PC-9 (cell line): ENCODE data around the gene TMEM91. TPM values are rescaled to one million over a fixed set of nuclear protein-coding genes. Genes with fewer than 3 reads are reported as not detected.

ENCODE experiments used
- BruUV-seq: library from RNA; stranded (reverse); fragments of 400-500 nt; replicated peaks from 2 replicates; lab custom pipeline; 2021; lab: Mats Ljungman, UMichigan
- CTCF ChIA-PET: fragments of 300-600 bp; sonication (Branson Sonifier 250); formaldehyde crosslinking; loops from one replicate; lab custom pipeline; 2022; ENCODE audit warnings: antibody characterized with exemption; lab: Charles Lee
- POLR2A ChIA-PET: fragments of 300-600 bp; sonication (Branson Sonifier 250); formaldehyde crosslinking; loops from one replicate; lab custom pipeline; 2022; ENCODE audit warnings: antibody characterized with exemption; ENCODE audit not compliant: unreplicated experiment; lab: Charles Lee
- DNase-seq, 2 experiments: peaks; one replicate each; pipeline versions ENCODE4 v3.0.0 to v3.0.0-alpha.2; 2015 to 2022; ENCODE audit warnings: mixed read lengths in 1 of 2
- H2AFZ ChIP-seq: fragments of 200-600 bp; sonication (generic); 2 replicates; pipeline ENCODE4 v1.8.1; 2017; ENCODE audit warnings: antibody characterized with exemption
- H3F3A ChIP-seq: fragments of 200-600 bp; sonication (generic); 2 replicates; pipeline ENCODE4 v1.8.1; 2017; ENCODE audit warnings: antibody characterized with exemption, mild to moderate bottlenecking, low read depth; ENCODE audit not compliant: insufficient read depth
- H3K27ac ChIP-seq: fragments of 200-600 bp; sonication (generic); 2 replicates; pipeline ENCODE4 v1.6.1; 2016; ENCODE audit warnings: mixed run types
- H3K27me3 ChIP-seq: fragments of 200-600 bp; sonication (generic); 2 replicates; pipeline ENCODE4 v1.6.1; 2016; ENCODE audit warnings: low read depth, mixed run types; ENCODE audit not compliant: insufficient read depth
- H3K36me3 ChIP-seq: fragments of 200-600 bp; sonication (generic); 2 replicates; pipeline ENCODE4 v1.6.1; 2016; ENCODE audit warnings: low read depth, mixed run types
- H3K4me1 ChIP-seq: fragments of 200-600 bp; sonication (generic); replicated peaks from 2 replicates; pipeline ENCODE4 v1.6.1; 2016; ENCODE audit warnings: mixed run types; ENCODE audit not compliant: insufficient read depth
- H3K4me2 ChIP-seq: fragments of 200-600 bp; sonication (generic); 2 replicates; pipeline ENCODE4 v1.6.1; 2017; ENCODE audit warnings: mixed run types
- H3K4me3 ChIP-seq: fragments of 200-600 bp; sonication (generic); 2 replicates; pipeline ENCODE4 v1.6.1; 2016; ENCODE audit warnings: mixed run types
- H3K79me2 ChIP-seq: fragments of 200-600 bp; sonication (generic); 2 replicates; pipeline ENCODE4 v1.6.1; 2017; ENCODE audit warnings: low read depth, mixed run types
- H3K9me2 ChIP-seq: fragments of 200-600 bp; sonication (generic); 2 replicates; pipeline ENCODE4 v1.8.1; 2017; ENCODE audit warnings: mild to moderate bottlenecking; ENCODE audit not compliant: insufficient read depth
- H3K9me3 ChIP-seq: fragments of 200-600 bp; sonication (generic); 2 replicates; pipeline ENCODE4 v1.8.1; 2016; ENCODE audit warnings: low read depth; ENCODE audit not compliant: insufficient read depth
- H4K20me1 ChIP-seq: fragments of 200-600 bp; sonication (generic); 2 replicates; pipeline ENCODE4 v1.8.1; 2017; ENCODE audit not compliant: insufficient read depth
- CTCF ChIP-seq: fragments of 200-600 bp; sonication (generic); conservative IDR thresholded peaks from 2 replicates; pipeline ENCODE4 v1.6.1; 2017; ENCODE audit warnings: mixed run types, antibody characterized with exemption, mild to moderate bottlenecking, moderate library complexity
- EZH2 ChIP-seq: fragments of 200-600 bp; sonication (generic); IDR thresholded peaks from 2 replicates; pipeline ENCODE4 v1.8.0; 2017; ENCODE audit warnings: antibody characterized with exemption, low read depth
- intact Hi-C: fragments of 100-400 bp; cut with micrococcal nuclease; formaldehyde crosslinking; loops from one replicate; pipeline ENCODE4 v1.10.0; 2022; ENCODE audit not compliant: unreplicated experiment
- total RNA-seq: library from RNA; stranded (reverse); gene quantifications from 2 replicates; pipeline ENCODE4 v1.2.3, GENCODE V29; 2021

Gene TMEM91
- total RNA-seq, 1 experiment from 2014 or later: 21.9 TPM

GRCh38 chr19:41412953-41413352 lies 36.6 kb downstream of the TMEM91 start:
- BruUV-seq: no TSS peak

GRCh38 chr19:41413947-41414346 lies 37.6 kb downstream of the TMEM91 start:
- no peaks in the 10 kb centered on the region for H3K9me3 ChIP-seq
- no peak overlapping the region for H2AFZ ChIP-seq
- TF ChIP-seq EZH2: no peak
- TF ChIP-seq CTCF: no peak
- ChIA-PET POLR2A (no interaction called here), CTCF (interaction anchor here (0.6 kb wide), 1 partner anchor 49 kb away, joined by 6 read pairs; no protein-coding TSS in a partner anchor)
- 0 out of 2 replicates have a peak, but pooled peaks cover under 1% of the 10 kb centered on the region for H3K36me3 ChIP-seq
- no peak overlapping the region for H3K4me3 ChIP-seq
- H3K27me3 ChIP-seq: no peaks in the 10 kb centered on the region
- no peaks in the 10 kb centered on the region for H3F3A ChIP-seq
- no peaks in the 10 kb centered on the region for H3K79me2 ChIP-seq
- no TSS peak for BruUV-seq
- no peak for DNase-seq
- H4K20me1 ChIP-seq: no peaks in the 10 kb centered on the region
- no peak overlapping the region for H3K27ac ChIP-seq
- peaks cover 6% of the 10 kb centered on the region for H3K4me1 ChIP-seq
- intact Hi-C loops: no loop called here
- H3K4me2 ChIP-seq: no peak overlapping the region
- no peaks in the 10 kb centered on the region for H3K9me2 ChIP-seq

More at GRCh38 chr19:41412953-41413352, 36.6 kb downstream of the TMEM91 start:
- Histone ChIP-seq H3F3A (no peaks in the 10 kb centered on the region), H3K27me3 (no peaks in the 10 kb centered on the region), H4K20me1 (no peaks in the 10 kb centered on the region), H3K9me2 (no peaks in the 10 kb centered on the region), H3K4me1 (peaks cover 9% of the 10 kb centered on the region), H3K4me2 (no peak overlapping the region), H2AFZ (no peak overlapping the region), H3K9me3 (no peaks in the 10 kb centered on the region), H3K27ac (no peak overlapping the region), H3K36me3 (no peaks in the 10 kb centered on the region), H3K79me2 (no peaks in the 10 kb centered on the region), H3K4me3 (no peak overlapping the region)
- TF ChIP-seq EZH2: no peak
- no peak for TF ChIP-seq CTCF
- no peak for DNase-seq
- CTCF ChIA-PET: no interaction called here
- intact Hi-C loops: no loop called here
- POLR2A ChIA-PET: no interaction called here

GRCh38 chr19:41414461-41414860 lies 38.1 kb downstream of the TMEM91 start:
- POLR2A ChIA-PET: no interaction called here
- Histone ChIP-seq H3K4me3 (no peak overlapping the region), H3F3A (no peaks in the 10 kb centered on the region), H3K79me2 (no peaks in the 10 kb centered on the region), H3K9me3 (no peaks in the 10 kb centered on the region), H2AFZ (no peak overlapping the region), H3K4me1 (peaks cover under 1% of the 10 kb centered on the region; the same call in 1 of the 2 replicates), H3K9me2 (no peaks in the 10 kb centered on the region), H3K4me2 (no peak overlapping the region), H3K27ac (no peak overlapping the region), H3K27me3 (no peaks in the 10 kb centered on the region), H4K20me1 (no peaks in the 10 kb centered on the region), H3K36me3 (0 out of 2 replicates have a peak, but pooled peaks cover 2% of the 10 kb centered on the region)
- CTCF ChIA-PET: interaction anchor here (0.6 kb wide), 1 partner anchor 49 kb away, joined by 6 read pairs; no protein-coding TSS in a partner anchor
- TF ChIP-seq EZH2 (no peak), CTCF (no peak)
- intact Hi-C loops: no loop called here
- DNase-seq: no peak
- no TSS peak for BruUV-seq
